HFFc6 (cell line): ENCODE measurements around the gene TMEM119. TPM values are rescaled to one million over a fixed set of nuclear protein-coding genes. Genes with fewer than 3 reads are reported as not detected.

Experiments used
- DNase-seq: peaks from one replicate; pipeline ENCODE4 v3.0.0-alpha.2; 2018
- H3K27ac Mint-ChIP-seq: 2 replicates; pipeline ENCODE4 v1.8.0; 2020; ENCODE audit warnings: mild to moderate bottlenecking, mixed read lengths
- H3K27me3 Mint-ChIP-seq: 2 replicates; pipeline ENCODE4 v1.8.0; 2021; ENCODE audit warnings: mild to moderate bottlenecking, moderate library complexity, mixed read lengths; ENCODE audit not compliant: insufficient read depth
- H3K36me3 Mint-ChIP-seq: 2 replicates; pipeline ENCODE4 v1.8.0; 2021; ENCODE audit warnings: low read depth, mixed read lengths
- H3K4me1 Mint-ChIP-seq: 2 replicates; pipeline ENCODE4 v1.8.0; 2020; ENCODE audit warnings: low read depth, mixed read lengths
- H3K4me3 Mint-ChIP-seq: 2 replicates; pipeline ENCODE4 v1.8.0; 2020; ENCODE audit warnings: mild to moderate bottlenecking, moderate library complexity, mixed read lengths
- H3K9me3 Mint-ChIP-seq: 2 replicates; pipeline ENCODE4 v1.8.0; 2020; ENCODE audit warnings: mild to moderate bottlenecking, mixed read lengths
- CTCF ChIP-seq: fragments of 200-600 bp; sonication (generic); IDR thresholded peaks from 2 replicates; pipeline ENCODE4 v1.5.0; 2021; ENCODE audit warnings: antibody characterized with exemption, mild to moderate bottlenecking
- total RNA-seq, 6 experiments: library from RNA; stranded (reverse); fragmentation: NEBNext Ultra II Directional; extraction: Animal tissue kit (Norgen Biotek cat#: 25700); gene quantifications; 2 replicates in 1 of 6; 3 replicates in 5 of 6; pipeline ENCODE4 v1.2.3, GENCODE V29; 2021

TMEM119 gene
- total RNA-seq, 6 experiments from 2014 or later = 11.9 to 22.2 (median 19.1) TPM

- peaks cover 4% of the 10 kb centered on the region for H3K27me3 Mint-ChIP-seq
- H3K4me1 Mint-ChIP-seq = peaks cover 12% of the 10 kb centered on the region
- H3K4me3 Mint-ChIP-seq = no peak overlapping the region
- TF ChIP-seq CTCF = no peak
- H3K27ac Mint-ChIP-seq = no peak overlapping the region
- DNase-seq = no peak
- H3K36me3 Mint-ChIP-seq = no peaks in the 10 kb centered on the region
- H3K9me3 Mint-ChIP-seq = no peaks in the 10 kb centered on the region
Measured at GRCh38 chr12:108583991-108584390, 13.9 kb downstream of the TMEM119 start.

DNA sequence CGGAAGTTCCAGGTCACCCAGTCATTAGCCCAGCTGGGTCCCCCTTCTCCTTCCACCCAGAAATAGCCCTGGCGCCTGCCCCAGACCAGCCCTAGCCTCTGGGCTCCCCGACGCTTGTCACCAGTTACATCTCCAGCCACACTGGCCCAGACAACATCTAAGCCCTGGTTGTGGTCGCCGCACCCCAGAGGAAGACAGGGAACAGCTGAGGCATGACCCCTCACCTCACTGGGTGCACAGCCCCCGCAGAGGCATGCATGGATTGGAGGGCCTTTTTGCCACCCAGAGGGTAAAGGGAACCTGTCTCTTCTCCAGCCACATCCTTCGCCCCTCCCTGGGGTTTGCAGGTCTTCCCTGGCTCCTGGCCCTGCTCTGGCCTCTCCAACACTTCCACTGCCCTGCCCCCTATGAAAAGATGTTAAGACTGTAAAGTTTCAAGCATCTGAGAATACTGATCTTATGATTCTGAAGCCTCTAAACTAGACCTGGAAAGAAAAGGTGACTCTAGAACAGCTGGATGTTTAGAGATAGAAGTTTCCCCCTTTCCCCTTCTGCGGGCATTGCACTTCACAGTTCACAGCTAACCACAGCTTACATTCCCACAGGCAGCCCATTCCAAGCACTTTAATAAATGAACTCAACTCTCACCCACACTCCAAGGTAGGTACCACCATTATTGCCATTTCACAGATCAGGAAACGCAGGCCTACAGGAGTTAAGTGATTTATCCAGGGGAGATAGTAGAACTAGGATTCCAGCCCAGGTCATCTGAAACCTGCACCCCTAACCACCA, 14.7 kb downstream of the TMEM119 start:
- TF ChIP-seq CTCF = no peak
- peaks cover 4% of the 10 kb centered on the region for H3K27me3 Mint-ChIP-seq
- peaks cover 17% of the 10 kb centered on the region for H3K4me1 Mint-ChIP-seq
- H3K9me3 Mint-ChIP-seq = no peaks in the 10 kb centered on the region
- H3K27ac Mint-ChIP-seq = no peak overlapping the region
- H3K36me3 Mint-ChIP-seq = no peaks in the 10 kb centered on the region
- DNase-seq = no peak
- no peak overlapping the region for H3K4me3 Mint-ChIP-seq

DNA sequence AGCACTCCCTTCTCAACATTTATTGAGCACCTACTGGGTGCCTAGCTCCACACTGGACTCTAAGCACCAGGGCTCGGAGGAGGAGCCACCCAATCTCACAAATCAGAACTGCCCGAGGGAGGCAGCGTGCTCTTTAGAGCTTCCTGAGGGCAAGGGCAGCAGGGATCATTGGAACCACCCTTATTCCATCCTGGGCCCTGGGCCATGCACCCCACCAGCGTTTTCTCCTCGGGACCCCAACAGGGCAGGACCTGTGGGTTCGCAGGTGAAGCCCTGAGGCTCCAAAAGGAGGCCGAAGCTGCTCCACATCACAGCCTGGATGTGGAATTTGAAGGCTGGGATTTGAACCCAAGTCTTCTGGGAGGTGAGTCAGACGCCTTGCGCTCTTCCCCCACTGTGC, 15.4 kb downstream of the TMEM119 start:
- peaks cover 3% of the 10 kb centered on the region for H3K27me3 Mint-ChIP-seq
- no peak overlapping the region for H3K27ac Mint-ChIP-seq

DNA sequence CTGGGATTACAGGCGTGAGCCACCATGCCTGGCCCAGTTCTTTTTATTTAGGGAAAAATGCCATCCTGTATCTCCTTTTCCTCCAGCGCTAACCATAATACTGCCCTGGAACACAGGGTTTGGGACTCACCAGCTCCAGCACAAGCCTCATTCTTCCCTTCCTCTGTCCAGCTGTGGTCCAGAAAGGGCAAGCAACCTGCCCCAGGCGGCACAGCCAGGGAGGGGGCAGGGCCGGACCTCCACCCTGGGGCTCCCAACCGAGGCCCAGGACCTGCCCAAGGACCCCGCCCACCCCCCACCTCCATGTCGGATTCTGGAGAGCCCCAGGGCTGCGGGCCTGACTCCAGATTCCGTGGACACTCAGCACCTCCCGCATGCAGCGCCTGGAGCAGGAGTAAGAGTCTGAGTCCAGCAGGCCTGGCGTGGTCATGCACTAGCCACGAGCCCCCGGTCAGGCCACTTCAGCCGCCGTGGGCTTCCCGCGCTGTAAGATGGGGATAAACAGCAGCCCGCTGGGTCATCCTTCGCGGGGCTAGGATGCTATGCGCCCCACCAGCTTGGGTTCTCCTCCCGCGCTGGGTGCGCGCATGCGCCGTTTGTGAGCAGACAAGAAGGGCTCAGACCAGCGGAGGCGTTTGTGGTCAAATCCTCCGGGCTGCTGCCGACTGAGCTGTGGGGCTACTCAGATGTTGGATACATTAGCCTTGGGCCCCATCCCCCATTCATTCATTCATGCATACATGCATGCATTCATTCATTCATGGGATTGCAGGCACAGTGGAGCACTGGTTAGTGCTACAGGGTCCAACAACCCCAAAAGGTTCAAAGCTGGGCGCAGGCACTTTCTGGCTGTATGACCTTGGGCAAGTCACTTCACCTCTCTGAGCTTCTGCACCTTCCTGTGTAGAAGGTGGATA, 16.3 kb downstream of the TMEM119 start:
- Mint-ChIP-seq H3K27ac (no peak overlapping the region), H3K27me3 (peaks cover 3% of the 10 kb centered on the region), H3K9me3 (no peaks in the 10 kb centered on the region), H3K36me3 (no peaks in the 10 kb centered on the region), H3K4me3 (no peak overlapping the region), H3K4me1 (peaks cover 20% of the 10 kb centered on the region)
- no peak for TF ChIP-seq CTCF
- DNase-seq = no peak

More for the DNA sequence above, 15.4 kb downstream of the TMEM119 start:
- Mint-ChIP-seq H3K9me3 (no peaks in the 10 kb centered on the region), H3K36me3 (no peaks in the 10 kb centered on the region), H3K4me1 (peaks cover 17% of the 10 kb centered on the region), H3K4me3 (no peak overlapping the region)
- no peak for TF ChIP-seq CTCF
- no peak for DNase-seq

DNA sequence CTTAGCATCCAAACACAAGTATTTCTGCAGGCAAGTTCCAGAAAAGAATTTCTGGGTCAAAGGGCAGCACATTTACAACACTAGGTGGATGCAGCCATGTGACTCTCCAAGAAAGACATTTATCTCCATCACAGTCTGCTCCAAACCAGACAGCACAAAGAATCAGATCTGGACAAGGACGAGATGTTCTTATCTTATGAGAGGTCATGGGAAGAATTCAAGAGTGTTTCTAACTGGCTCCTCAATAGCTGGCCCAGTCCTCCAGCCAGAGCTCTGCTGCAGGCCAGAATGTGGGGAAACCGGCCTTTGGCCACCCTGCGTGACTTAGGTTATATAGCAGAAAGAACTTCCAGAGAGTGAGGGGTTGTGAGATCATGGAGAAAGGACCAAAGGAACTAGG, 17.4 kb downstream of the TMEM119 start:
- no peak overlapping the region for H3K4me3 Mint-ChIP-seq
- no peak overlapping the region for H3K27ac Mint-ChIP-seq

More for the DNA sequence above, 17.4 kb downstream of the TMEM119 start:
- no peak for DNase-seq
- H3K36me3 Mint-ChIP-seq = no peaks in the 10 kb centered on the region
- no peak for TF ChIP-seq CTCF
- peaks cover 26% of the 10 kb centered on the region for H3K4me1 Mint-ChIP-seq
- peaks cover 3% of the 10 kb centered on the region for H3K27me3 Mint-ChIP-seq
- H3K9me3 Mint-ChIP-seq = no peaks in the 10 kb centered on the region
